GM21447 (cell line): ENCODE data around the gene ALDH3B1.

Experiments used
- ATAC-seq: cut with Tn5 transposase; IDR thresholded peaks from one replicate; pipeline ENCODE4 v1.9.1; 2021; ENCODE audit not compliant: unreplicated experiment

Gene ALDH3B1

DNA sequence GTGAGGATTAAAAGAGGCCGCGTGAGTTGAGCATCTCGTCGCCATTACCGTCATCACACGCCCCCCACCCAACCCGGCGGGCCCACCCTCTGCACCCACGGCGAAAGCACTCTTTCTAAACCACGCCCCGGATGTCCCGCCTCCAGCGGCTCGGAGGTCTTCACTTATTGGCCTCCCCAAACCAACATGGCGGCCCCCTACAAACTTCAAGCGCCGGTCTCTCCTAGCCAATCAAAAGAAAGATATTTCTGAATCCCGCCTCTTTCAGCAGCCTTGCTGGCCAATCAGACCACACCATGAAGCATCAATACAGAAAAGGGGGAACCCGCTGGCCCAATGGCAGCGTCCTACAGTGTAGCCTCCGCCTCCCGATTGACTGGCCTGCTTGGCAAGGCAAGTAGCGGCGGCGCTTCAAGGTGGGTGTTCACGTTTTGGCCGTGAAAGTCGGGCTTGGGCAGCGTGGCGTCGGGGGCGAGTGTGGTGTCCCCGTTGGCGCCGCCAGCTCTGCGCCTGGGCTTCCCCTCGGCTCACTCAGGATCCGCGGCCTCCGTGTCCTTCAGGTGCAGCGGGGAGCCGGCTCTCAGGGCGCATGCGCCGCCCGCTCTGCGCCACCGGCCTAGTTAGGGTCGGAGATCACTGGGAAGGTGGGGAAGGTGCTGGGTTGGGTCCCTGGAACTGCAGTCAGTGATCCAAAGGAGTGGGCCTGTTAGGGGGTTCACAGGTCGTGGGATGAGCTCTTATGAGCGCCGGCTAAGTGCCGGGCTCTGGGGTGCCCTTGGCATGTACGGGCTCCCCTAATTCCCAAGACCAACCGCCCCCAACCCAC is 20.4 kb downstream of the ALDH3B1 start, which contains the start of gene NDUFS8:
Gene NDUFS8 (plus strand): TSS at position 364 of the 826 bp plus-strand sequence. CDS start 1,471 bp downstream, outside the sequence.
- ATAC-seq, result peak; percentile 93

DNA sequence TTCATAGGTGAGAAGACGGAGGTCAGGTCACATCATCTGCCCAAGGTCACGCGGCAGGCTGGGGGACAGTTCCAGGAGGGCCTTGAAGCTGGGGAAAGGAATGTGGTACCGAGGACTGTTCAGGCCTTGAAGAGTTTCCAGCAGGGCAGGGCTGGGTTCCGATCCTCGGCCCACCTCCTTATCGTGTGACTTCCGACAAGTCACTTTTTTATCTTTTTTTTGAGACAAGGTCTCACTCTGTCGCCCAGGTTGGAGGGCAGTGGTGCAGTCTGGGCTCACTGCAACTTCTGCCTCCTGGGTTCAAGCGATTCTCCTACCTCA is 21.0 kb downstream of the ALDH3B1 start:
- ATAC-seq, result no peak

DNA sequence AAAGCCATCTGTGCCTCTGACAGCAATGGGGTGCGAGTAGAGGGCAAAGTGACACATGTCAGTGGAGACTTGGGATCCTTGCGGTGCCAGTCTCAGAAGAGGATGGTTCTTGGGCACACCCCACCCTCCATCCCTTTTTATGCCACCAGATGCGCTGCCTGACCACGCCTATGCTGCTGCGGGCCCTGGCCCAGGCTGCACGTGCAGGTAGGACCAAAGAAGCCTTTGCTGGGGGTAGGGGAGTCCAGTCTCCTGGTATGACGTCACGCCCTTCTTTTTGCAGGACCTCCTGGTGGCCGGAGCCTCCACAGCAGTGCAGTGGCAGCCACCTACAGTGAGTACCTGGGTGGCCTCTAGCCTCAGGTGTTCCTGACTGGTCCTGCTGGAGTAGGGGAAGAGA is 21.9 kb downstream of the ALDH3B1 start:
- ATAC-seq, result no peak

DNA sequence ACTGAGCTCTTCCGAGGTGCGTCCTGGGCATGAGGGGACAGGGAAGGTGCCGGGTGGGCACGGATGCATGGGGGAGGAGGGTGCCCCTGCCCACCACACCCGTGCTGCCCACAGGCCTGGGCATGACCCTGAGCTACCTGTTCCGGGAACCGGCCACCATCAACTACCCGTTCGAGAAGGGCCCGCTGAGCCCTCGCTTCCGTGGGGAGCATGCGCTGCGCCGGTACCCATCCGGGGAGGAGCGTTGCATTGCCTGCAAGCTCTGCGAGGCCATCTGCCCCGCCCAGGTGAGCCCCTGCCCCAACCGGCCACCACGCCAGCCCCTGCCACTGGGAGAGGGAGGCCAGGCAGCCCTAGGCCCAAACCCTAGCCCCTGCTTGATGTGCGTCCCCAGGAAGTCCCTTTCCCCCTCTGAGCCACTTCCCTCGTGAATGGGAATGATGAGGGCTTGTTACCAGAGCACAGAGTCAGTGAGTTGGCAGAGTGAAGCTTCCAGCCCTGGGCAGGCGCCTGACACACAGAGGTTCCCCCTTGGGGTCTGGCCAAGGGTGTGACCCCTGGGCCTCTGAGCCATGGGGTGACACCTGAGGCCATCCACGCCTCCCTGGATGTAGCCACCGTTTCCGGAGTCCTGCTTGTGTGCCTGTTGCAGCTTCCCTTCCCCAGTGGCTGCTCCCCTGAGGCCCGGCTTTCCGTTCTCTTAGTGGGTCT is 23.0 kb downstream of the ALDH3B1 start:
- no peak for ATAC-seq

DNA sequence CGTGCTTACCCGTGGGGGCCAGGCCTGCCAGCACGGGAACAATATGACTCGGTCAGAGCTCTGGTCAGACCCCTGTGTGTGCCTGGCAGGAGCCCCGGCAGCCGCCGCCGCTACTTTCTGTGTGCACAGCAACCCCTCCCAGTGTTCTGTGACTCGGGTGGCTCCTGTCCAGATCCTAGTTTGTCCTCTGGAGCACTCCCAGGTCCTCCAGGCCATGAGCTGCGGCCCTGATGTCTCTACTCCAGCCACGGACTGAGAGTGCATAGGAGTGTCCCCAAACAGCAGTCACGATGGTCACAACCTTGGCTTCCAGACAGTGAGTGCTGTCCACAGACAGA is 23.6 kb downstream of the ALDH3B1 start:
- no peak for ATAC-seq

DNA sequence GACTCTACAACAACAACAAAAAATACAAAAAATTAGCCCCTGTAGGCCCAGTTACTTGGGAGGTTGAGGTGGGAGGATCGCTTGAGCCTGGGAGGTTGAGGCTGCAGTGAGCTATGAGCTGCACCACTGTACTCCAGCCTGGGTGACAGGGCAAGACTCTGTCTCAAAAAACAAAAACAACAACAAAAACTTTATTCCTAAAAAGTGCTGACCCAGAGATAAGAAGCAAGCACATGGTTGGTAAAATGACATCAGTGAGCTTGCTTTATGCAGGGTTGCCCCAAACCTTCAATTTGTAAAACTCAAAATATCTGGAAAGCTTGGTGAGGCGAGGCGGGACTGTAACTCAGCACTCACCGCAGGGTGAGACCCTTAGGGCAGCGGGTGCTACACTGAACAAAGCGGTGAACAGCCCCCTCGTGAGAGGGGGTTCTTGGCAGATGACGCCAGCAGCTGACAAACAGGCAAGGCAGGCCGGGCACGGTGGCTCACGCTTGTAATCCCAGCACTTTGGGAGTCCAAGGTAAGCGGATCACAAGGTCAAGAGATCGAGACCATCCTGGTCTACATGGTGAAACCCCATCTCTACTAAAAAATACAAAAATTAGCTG is 25.2 kb downstream of the ALDH3B1 start:
- ATAC-seq, result no peak

DNA sequence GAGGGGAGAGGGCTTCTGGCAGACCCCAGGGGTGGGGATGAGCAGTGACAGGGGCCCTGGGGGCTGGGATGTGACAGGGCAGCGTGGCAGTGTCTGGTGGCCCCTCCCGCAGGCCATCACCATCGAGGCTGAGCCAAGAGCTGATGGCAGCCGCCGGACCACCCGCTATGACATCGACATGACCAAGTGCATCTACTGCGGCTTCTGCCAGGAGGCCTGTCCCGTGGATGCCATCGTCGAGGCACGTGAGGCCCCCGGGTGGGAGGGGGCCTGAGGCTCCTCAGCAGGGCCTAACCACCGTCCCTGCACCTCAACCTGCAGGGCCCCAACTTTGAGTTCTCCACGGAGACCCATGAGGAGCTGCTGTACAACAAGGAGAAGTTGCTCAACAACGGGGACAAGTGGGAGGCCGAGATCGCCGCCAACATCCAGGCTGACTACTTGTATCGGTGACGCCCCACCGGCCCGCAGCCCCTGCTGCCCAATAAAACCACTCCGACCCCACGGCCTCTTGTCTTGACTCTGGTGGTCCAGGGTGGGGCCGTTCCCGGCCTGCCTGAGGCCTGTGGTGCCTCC is 26.1 kb downstream of the ALDH3B1 start:
- ATAC-seq, result no peak

DNA sequence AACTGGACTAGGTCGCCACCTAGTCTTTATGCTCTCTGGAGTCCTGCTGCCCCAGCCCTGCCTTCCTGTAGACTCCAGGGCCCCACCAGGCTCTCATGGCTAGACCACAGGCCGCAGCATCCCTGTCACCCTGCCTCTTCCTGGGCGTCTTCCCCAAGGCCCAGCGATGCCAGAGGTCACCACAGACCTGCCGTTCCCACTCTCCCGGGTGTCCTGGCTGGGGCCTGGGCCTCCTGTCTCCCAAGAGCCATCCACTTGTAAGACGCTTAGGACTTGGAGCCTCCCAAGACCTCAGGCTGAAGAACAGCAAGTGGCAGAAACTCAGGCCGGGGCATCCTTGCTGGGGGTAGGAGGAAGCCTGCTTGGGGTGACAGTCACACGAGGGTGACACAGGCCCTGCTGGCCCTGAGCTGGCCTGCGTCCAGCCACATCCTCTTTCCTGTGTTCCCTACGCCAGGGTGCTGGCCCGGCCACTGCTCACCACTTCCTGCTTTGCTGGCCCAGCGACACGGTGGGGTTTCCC is 26.7 kb downstream of the ALDH3B1 start:
- no peak for ATAC-seq

DNA sequence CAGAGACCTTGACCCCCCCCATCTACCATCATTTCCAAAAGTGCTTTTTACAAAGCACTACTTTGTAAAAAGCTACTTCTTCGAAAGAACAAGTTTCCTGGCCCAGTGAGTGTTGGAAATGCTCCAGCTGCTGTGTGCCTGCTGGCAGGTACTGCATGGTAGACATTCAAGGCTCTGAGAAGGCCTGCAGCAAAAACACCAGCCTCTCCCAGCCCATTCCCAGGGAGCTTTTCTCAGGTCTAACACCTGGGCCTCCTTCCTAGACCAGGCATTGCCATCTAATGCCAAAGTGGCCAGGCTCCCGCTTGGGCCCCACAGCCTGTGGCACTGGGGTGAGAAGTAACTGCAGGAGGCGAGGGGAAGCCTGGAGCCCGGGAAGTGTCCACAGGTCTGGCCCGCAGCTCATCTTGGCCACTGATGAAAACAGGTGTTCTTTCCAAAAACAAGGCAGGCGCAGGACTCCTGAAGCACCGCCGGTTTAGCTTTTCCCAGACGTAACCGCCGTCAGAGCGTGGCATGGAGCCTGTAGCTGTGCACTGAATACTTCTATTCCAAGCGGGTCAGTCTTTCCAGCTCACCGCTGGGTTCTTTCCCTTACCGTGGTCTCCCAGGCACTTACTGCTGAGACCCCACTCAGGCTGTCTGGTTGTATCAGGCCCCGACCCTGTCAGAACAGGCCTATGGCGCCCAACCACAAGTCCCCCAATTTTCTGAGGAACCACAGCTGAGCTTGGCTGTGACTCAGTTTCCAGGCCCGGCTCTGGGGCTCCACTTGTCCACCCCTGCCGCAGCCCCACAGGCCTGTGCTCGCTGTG is 27.5 kb downstream of the ALDH3B1 start:
- ATAC-seq, result no peak

DNA sequence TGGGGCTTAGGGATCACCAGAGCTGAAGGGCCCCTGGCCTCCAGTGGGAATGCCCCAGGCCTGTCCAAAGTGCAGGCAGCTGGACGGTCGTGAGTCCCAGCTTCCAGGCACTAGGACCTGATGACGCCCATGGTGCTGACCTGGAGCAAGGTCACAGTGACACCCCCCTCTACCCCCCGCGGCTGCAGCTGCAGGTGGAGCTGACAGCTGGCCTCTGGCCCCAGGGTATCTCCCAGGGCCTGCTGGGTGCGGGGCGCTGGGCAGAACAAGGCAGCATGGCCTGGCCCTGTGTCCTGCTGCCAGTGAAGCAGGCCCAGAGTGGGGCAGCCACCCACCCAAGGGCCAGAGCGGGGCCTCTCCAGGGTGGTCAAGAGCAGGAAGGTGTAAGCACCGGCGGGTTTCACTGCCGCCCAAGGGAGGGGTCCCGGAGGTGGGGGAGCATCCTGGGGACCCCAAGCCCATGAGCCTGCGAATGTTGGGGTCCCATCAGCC is 28.1 kb downstream of the ALDH3B1 start:
- ATAC-seq, result no peak

DNA sequence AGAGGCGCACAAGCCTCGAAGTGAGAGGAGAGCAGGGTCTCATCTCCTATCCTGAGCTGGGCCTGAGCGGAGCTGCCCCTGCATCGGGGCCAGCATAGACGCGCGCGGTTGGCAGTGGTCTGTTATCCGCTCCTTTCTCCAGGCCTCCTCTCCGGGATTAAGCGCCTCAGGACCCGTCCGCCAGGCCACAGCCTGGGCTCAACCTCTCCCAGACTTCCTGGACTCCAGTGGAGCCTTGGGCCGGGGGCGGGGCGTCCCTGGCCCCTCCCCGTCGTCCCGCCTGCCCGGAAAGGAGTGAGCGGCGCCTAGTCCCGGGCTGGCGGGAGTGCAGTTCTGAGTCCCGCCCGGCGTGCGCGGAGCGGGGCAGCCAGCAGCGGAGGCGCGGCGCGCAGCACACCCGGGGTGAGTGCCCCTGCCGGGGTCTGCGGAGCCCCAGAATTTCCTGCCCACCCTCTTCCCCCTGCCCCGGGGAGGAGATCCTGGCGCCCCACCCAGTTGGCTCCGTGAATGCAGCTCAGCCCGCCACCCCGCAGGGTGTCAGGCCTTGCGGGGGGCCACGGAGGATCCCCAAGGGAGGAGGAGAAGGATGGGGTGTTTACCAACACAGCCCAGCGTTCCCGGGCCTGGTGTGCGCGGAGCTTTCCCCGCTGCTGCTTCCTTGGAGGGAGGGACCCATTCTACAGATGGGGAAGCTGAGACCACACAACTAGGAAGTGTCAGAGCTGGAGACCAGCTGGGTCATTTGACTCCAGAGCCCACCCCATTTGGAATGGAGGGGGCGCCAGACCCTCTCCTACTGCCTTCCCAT is 28.8 kb downstream of the ALDH3B1 start, which contains the start of gene TCIRG1:
Gene TCIRG1 (plus strand): TSS at position 308 of the 808 bp plus-strand sequence. CDS start 2,247 bp downstream, outside the sequence.
- peak; percentile 49 for ATAC-seq

DNA sequence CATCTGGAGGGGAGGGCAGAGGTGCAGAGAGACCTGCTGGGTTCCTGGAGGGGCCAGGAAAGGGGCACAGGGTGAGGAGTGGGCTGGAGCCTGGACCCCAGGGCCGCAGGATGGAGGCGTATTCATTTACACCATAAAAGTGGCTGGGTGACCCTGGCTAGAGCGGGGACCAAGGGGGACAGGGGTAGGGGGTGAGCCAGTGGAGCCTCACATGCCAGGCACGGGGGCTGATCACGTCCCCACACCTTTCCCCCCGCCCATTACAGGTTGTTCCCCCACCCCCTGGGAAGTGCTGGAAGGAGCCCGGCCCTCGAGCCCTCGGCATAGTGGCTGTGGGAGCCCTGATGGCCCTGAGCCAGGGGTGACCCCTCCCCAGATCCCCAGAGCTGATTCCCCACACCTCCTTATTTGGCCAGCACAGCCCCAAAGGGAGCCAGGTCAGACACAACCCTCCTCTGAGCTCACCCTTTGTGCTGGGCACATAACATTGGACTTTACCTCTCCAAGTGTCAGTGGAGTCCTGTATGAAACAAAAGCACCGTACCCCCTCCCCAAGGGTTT is 29.5 kb downstream of the ALDH3B1 start:
- ATAC-seq, result peak; percentile 16

DNA sequence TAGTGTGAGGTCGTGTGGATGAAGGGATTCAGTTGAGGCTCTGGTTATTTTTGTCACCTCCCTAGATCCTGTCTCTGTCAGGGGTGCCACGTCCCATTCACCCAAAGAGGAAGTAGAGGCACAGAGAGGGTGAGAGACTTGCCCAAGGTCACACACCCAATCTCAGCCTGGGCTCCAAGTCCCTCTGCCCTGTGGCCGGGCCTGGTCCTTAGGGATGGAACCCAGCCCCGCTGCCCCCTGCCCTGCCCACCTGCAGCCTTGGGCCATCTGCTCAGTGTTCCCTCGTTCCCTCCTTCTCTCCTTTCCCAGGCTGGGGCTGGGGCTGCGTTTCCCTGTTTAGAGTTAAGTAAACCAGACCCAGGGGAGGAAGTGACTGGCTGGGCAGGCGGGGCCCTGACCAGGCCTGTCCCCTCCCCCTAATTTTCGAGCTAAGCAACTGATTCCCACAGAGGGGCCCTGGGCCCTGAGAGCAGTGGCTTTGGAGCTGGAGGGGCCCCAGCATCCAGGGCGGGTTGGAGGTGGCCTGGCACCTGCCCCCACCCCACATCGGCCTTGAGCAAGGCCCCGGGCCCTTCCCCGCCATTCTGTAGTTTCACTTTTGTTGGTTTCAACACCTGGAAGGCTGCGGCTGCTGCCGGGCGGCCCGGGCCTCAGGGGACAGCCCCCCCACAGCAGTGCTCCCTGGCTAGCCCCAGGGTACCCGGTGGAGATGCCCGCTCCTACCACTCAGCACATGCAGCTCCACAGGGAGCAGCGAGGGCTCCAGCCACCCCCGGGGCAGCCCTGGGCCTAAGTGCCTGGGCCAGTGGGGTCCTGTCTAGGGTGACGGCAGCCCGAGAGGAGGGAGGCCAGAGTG is 30.2 kb downstream of the ALDH3B1 start:
- peak; percentile 55 for ATAC-seq

DNA sequence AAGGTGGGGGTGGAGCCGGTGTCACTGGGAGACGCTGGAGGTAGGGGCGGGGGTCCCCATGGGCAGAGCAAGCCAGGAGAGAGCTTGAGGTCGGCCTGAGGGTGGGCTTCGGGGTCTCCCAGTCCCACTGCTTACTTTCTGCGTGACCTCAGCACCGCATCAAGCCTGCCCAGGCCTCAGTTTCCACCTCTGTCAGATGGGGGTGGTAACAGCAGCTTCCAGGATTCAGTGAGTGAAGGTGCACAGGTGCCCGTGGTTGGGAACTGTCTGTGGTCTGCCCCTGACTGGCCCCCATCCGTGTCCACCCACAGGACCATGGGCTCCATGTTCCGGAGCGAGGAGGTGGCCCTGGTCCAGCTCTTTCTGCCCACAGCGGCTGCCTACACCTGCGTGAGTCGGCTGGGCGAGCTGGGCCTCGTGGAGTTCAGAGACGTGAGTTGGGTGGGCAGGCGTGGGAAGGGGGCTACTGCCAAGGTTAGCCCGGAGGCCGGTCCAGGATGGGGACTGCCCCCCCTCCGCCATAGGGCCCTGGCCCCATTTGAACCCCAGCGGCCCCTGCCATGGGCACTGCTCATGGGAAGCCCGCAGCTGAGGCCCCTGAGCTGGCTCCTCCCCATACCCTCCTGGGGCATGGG is 30.9 kb downstream of the ALDH3B1 start:
- ATAC-seq, result no peak

DNA sequence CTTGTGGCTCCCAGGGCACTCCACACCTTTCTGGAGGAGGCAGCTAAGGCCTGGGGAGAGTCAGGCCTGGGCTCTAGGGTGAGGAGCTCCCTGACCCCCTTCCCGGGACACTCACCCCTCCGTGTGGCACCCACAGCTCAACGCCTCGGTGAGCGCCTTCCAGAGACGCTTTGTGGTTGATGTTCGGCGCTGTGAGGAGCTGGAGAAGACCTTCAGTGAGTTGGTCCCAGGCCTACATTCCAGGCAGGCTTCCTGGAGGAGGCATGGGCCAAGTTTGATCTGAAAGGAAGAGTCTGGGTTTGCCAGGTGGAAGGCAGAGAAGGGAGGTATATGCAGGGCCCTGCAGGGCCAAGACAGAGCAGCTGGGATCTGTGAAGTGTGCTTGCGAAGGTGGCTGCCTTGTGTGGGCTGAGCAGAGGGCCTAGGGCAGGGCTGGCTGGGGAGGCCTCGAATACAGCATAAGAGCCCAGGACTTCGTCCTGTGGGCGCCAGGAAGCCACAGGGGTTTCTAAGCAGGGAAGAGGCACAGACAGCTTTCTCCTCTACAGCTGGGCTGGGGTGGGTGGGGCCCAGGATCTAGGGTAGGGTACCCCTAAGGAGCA is 31.6 kb downstream of the ALDH3B1 start:
- ATAC-seq, result no peak

DNA sequence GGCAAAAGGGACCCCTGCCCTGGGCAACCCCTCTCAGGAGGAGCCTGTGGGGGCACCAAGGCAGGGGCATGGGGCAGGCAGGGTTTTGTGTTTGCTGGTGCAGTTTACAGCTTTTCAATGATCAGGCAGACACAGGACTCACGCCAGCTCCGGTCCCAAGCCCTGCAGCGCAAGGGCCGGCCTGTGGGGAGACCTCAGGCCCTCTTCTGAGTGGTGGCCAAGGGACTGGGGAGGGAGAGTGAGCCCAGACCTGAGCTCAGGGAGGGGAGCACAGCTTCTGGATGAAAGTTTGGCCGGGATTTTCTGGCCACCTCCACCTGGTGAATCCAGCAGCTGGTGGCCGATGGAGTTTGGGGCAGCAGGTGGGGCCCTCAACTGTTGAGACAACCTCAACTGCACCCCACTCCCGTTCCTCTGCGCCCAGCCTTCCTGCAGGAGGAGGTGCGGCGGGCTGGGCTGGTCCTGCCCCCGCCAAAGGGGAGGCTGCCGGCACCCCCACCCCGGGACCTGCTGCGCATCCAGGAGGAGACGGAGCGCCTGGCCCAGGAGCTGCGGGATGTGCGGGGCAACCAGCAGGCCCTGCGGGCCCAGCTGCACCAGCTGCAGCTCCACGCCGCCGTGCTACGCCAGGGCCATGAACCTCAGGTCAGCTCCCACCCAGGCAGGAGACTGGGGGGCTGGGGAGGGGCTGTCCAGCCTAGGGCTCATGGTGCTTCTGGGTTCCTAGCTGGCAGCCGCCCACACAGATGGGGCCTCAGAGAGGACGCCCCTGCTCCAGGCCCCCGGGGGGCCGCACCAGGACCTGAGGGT is 32.3 kb downstream of the ALDH3B1 start:
- ATAC-seq, result no peak

DNA sequence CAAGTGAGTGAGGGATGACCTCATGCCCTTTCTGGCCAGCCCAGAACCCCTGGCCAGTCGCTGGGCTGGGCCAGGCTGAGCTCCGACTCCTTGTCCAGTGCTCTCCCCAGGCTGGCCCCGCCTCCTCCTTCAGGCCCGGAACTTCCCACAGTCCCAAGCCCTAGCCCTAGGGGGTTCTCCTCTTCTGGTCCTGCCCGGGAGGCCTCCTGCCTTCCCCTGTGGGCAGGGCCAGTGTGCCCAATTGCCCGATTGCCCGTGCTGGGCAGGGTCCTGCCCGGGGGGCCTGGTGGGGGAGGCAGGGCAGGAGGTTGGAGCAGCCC is 32.9 kb downstream of the ALDH3B1 start:
- no peak for ATAC-seq
